HepG2 (cell line): ENCODE results near the gene UTRN. TPM values are rescaled to one million over a fixed set of nuclear protein-coding genes. Genes with fewer than 3 reads are reported as not detected.

ENCODE experiments used
- ARNT2 ChIP-seq: sonication (generic); formaldehyde crosslinking; IDR thresholded peaks from 2 replicates; pipeline ENCODE4 v1.8.0; 2022; ENCODE audit warnings: mild to moderate bottlenecking, low read depth, missing genetic modification reagents, moderate library complexity
- ATAD3A ChIP-seq: sonication (generic); formaldehyde crosslinking; IDR thresholded peaks from 2 replicates; pipeline ENCODE4 v1.4.0; 2020; ENCODE audit warnings: missing genetic modification reagents
- CCDC6 ChIP-seq: sonication (generic); formaldehyde crosslinking; IDR thresholded peaks from 2 replicates; pipeline ENCODE4 v1.8.1; 2022; ENCODE audit warnings: mild to moderate bottlenecking, missing genetic modification reagents, moderate library complexity
- SOX13 ChIP-seq, 3 experiments: fragments of 450-650 bp in 1 of 3; sonication (generic) in 1 of 3; formaldehyde crosslinking in 1 of 3; IDR thresholded peaks in 2 of 3; conservative IDR thresholded peaks in 1 of 3; 2 replicates each; pipeline versions ENCODE4 v1.5.0 to v1.6.1; 2016 to 2020; ENCODE audit warnings: antibody characterized with exemption in 1 of 3, mild to moderate bottlenecking in 1 of 3, missing compliant biosample characterization in 1 of 3, missing genetic modification reagents in 1 of 3, moderate library complexity in 1 of 3
- SP1 ChIP-seq, 2 experiments: fragments of 450-650 bp in 1 of 2; sonication (generic) in 1 of 2; formaldehyde crosslinking in 1 of 2; IDR thresholded peaks; 2 replicates each; pipeline versions ENCODE4 v1.4.0 to v1.6.1; 2016 to 2020; ENCODE audit warnings: missing genetic modification reagents in 1 of 2
- XRCC5 ChIP-seq: fragments of 200-400 bp; formaldehyde crosslinking; optimal IDR thresholded peaks from 2 replicates; pipeline ENCODE3; 2017; ENCODE audit warnings: mild to moderate bottlenecking, low read length
- ZC3H13 ChIP-seq: sonication (generic); formaldehyde crosslinking; IDR thresholded peaks from 2 replicates; pipeline ENCODE4 v1.8.1; 2023; ENCODE audit warnings: mild to moderate bottlenecking, missing genetic modification reagents, moderate library complexity
- ZNF33A ChIP-seq: sonication (generic); formaldehyde crosslinking; IDR thresholded peaks from 2 replicates; pipeline ENCODE4 v1.5.1; 2020; ENCODE audit warnings: missing genetic modification reagents, mild to moderate bottlenecking, moderate library complexity, borderline replicate concordance
- polyA plus RNA-seq, 8 experiments: library from polyadenylated mRNA; depleted of rRNA in 3 of 8; stranded (reverse) in 7 of 8; unstranded in 1 of 8; fragments of >200 nt; fragmentation: Illumina TruSeq in 4 of 8; extraction: Trizol in 4 of 8; gene quantifications; 2 replicates each; pipeline versions ENCODE4 v1.2.1 to v1.2.3, GENCODE V29; 2011 to 2016; ENCODE audit warnings: low read depth in 4 of 8, missing spikeins in 1 of 8, mixed read lengths in 1 of 8; ENCODE audit not compliant: insufficient read depth in 1 of 8
- total RNA-seq, 5 experiments: library from RNA; depleted of rRNA; stranded (reverse); fragments of >200 nt; fragmentation: Illumina TruSeq; extraction: Trizol; gene quantifications; 2 replicates each; pipeline ENCODE4 v1.2.3, GENCODE V29; 2016; ENCODE audit warnings: low read depth in 1 of 5
- TF ChIP-seq, protein P1 (sequence below): sonication (generic); formaldehyde crosslinking; IDR thresholded peaks from 2 replicates; pipeline ENCODE4 v1.4.0; 2020; ENCODE audit warnings: missing genetic modification reagents
- TF ChIP-seq, protein P2 (sequence below): sonication (generic); formaldehyde crosslinking; conservative IDR thresholded peaks from 2 replicates; pipeline ENCODE4 v1.4.0; 2020; ENCODE audit warnings: missing genetic modification reagents
- TF ChIP-seq, protein P3 (sequence below): sonication (generic); formaldehyde crosslinking; IDR thresholded peaks from 2 replicates; pipeline ENCODE4 v1.4.0; 2020; ENCODE audit warnings: missing genetic modification reagents, mild to moderate bottlenecking, borderline replicate concordance
- TF ChIP-seq, protein P4 (sequence below): sonication (generic); formaldehyde crosslinking; IDR thresholded peaks from 2 replicates; pipeline ENCODE4 v1.5.1; 2020; ENCODE audit warnings: missing genetic modification reagents, mild to moderate bottlenecking, borderline replicate concordance
- TF ChIP-seq, protein P5 (sequence below): fragments of 450-650 bp; IDR thresholded peaks from 2 replicates; pipeline ENCODE4 v1.6.1; 2017; ENCODE audit warnings: mild to moderate bottlenecking

UTRN gene
- total and polyA plus RNA-seq, 2 of the 13 experiments (the other 11 are each of a cell fraction or from before 2014, with no cell fraction given): 102 to 116 TPM

DNA sequence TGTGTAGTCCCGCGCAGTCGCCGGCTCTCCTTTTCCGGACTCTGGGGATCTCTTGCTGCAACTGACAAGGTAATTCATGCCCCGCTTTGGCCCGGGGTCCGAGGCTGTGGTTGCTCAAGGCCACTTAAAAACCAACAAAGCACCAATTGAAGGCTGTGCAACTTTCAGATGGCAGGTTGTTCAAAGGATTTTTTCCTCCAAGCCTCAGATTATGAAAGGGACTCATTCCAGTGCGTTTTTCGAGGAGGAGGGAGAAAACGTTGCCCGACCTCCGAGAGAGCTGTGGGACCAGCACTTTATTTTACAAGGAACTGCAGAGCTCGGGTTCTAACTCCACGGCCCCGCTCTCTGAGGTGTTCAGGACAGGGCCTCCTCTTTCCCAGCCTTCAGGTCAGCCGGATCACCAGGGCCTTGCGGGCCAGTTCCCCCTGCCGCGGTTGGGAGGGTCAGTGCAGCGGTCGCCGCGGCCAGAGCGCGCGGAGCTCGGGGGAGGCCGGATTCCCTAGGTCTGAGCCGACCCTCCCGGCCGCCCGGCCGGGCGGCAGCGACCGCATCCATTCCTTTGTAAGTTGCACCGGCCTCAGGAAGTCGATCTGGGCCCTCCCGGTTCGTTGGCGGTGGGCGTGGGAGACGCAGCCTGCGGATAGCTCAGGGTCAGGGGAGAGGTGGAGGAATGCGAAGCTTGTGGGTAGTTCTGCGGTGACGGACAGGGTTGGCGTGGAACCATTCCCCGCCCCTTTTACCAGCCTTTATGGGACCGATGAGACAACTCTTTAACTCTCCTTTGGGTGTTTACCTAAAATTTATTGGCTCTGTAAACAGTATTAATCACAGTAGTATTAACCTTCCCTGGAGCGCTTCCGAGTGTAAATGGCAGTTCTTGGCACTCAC is 1.6 kb downstream of the UTRN start (continued):
- TF ChIP-seq, protein P1, sequence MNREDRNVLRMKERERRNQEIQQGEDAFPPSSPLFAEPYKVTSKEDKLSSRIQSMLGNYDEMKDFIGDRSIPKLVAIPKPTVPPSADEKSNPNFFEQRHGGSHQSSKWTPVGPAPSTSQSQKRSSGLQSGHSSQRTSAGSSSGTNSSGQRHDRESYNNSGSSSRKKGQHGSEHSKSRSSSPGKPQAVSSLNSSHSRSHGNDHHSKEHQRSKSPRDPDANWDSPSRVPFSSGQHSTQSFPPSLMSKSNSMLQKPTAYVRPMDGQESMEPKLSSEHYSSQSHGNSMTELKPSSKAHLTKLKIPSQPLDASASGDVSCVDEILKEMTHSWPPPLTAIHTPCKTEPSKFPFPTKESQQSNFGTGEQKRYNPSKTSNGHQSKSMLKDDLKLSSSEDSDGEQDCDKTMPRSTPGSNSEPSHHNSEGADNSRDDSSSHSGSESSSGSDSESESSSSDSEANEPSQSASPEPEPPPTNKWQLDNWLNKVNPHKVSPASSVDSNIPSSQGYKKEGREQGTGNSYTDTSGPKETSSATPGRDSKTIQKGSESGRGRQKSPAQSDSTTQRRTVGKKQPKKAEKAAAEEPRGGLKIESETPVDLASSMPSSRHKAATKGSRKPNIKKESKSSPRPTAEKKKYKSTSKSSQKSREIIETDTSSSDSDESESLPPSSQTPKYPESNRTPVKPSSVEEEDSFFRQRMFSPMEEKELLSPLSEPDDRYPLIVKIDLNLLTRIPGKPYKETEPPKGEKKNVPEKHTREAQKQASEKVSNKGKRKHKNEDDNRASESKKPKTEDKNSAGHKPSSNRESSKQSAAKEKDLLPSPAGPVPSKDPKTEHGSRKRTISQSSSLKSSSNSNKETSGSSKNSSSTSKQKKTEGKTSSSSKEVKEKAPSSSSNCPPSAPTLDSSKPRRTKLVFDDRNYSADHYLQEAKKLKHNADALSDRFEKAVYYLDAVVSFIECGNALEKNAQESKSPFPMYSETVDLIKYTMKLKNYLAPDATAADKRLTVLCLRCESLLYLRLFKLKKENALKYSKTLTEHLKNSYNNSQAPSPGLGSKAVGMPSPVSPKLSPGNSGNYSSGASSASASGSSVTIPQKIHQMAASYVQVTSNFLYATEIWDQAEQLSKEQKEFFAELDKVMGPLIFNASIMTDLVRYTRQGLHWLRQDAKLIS (CRISPR knock-in tag): peak; percentile 17; the same call in 1 of the 2 replicates
- TF ChIP-seq SOX13 (IDR thresholded peaks at IDR 0.05) (no peak), SOX13 (CRISPR knock-in tag; conservative IDR thresholded peaks at IDR 0.05 in 1 of 2, IDR thresholded peaks at IDR 0.05 in 1 of 2) (peak in 1 of 2 experiments; percentile 60; a peak in 2 of 4 replicates), ARNT2 (CRISPR knock-in tag) (no peak; the same call in 1 of the 2 replicates), CCDC6 (CRISPR knock-in tag) (peak; percentile 14; the same call in 1 of the 2 replicates), SP1 (IDR thresholded peaks at IDR 0.05) (no peak), SP1 (CRISPR knock-in tag; IDR thresholded peaks at IDR 0.05) (no peak), XRCC5 (peak; percentile 61), ZNF33A (CRISPR knock-in tag) (no peak), ATAD3A (CRISPR knock-in tag) (no peak), ZC3H13 (peak; percentile 70)
- TF ChIP-seq, protein P2, sequence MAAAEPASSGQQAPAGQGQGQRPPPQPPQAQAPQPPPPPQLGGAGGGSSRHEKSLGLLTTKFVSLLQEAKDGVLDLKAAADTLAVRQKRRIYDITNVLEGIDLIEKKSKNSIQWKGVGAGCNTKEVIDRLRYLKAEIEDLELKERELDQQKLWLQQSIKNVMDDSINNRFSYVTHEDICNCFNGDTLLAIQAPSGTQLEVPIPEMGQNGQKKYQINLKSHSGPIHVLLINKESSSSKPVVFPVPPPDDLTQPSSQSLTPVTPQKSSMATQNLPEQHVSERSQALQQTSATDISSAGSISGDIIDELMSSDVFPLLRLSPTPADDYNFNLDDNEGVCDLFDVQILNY (CRISPR knock-in tag): no peak; the same call in 1 of the 2 replicates
- TF ChIP-seq, protein P3, sequence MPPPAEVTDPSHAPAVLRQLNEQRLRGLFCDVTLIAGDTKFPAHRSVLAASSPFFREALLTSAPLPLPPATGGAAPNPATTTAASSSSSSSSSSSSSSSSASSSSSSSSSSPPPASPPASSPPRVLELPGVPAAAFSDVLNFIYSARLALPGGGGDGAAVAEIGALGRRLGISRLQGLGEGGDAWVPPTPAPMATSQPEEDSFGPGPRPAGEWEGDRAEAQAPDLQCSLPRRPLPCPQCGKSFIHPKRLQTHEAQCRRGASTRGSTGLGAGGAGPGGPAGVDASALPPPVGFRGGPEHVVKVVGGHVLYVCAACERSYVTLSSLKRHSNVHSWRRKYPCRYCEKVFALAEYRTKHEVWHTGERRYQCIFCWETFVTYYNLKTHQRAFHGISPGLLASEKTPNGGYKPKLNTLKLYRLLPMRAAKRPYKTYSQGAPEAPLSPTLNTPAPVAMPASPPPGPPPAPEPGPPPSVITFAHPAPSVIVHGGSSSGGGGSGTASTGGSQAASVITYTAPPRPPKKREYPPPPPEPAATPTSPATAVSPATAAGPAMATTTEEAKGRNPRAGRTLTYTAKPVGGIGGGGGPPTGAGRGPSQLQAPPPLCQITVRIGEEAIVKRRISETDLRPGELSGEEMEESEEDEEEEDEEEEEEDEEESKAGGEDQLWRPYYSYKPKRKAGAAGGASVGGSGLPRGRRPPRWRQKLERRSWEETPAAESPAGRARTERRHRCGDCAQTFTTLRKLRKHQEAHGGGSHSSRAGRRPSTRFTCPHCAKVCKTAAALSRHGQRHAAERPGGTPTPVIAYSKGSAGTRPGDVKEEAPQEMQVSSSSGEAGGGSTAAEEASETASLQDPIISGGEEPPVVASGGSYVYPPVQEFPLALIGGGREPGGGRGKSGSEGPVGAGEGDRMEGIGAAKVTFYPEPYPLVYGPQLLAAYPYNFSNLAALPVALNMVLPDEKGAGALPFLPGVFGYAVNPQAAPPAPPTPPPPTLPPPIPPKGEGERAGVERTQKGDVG (CRISPR knock-in tag): peak; percentile 22; the same call in 1 of the 2 replicates
- TF ChIP-seq, protein P4, sequence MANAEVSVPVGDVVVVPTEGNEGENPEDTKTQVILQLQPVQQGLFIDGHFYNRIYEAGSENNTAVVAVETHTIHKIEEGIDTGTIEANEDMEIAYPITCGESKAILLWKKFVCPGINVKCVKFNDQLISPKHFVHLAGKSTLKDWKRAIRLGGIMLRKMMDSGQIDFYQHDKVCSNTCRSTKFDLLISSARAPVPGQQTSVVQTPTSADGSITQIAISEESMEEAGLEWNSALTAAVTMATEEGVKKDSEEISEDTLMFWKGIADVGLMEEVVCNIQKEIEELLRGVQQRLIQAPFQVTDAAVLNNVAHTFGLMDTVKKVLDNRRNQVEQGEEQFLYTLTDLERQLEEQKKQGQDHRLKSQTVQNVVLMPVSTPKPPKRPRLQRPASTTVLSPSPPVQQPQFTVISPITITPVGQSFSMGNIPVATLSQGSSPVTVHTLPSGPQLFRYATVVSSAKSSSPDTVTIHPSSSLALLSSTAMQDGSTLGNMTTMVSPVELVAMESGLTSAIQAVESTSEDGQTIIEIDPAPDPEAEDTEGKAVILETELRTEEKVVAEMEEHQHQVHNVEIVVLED (CRISPR knock-in tag): 0 out of 2 replicates have a peak, but pooled peaks have one; percentile 55
- TF ChIP-seq, protein P5, sequence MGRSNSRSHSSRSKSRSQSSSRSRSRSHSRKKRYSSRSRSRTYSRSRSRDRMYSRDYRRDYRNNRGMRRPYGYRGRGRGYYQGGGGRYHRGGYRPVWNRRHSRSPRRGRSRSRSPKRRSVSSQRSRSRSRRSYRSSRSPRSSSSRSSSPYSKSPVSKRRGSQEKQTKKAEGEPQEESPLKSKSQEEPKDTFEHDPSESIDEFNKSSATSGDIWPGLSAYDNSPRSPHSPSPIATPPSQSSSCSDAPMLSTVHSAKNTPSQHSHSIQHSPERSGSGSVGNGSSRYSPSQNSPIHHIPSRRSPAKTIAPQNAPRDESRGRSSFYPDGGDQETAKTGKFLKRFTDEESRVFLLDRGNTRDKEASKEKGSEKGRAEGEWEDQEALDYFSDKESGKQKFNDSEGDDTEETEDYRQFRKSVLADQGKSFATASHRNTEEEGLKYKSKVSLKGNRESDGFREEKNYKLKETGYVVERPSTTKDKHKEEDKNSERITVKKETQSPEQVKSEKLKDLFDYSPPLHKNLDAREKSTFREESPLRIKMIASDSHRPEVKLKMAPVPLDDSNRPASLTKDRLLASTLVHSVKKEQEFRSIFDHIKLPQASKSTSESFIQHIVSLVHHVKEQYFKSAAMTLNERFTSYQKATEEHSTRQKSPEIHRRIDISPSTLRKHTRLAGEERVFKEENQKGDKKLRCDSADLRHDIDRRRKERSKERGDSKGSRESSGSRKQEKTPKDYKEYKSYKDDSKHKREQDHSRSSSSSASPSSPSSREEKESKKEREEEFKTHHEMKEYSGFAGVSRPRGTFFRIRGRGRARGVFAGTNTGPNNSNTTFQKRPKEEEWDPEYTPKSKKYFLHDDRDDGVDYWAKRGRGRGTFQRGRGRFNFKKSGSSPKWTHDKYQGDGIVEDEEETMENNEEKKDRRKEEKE: no peak
